Smooth muscle cell (in vitro differentiated cells): Measurements from ENCODE around the gene ADGRG4. TPM values are rescaled to one million over a fixed set of nuclear protein-coding genes. Genes with fewer than 3 reads are reported as not detected.

Source experiments
- DNase-seq: peaks from one replicate; lab custom pipeline; 2025; ENCODE audit not compliant: unreplicated experiment; lab: John Stamatoyannopoulos, UW
- H2AFZ ChIP-seq: fragments of 200-600 bp; sonication (generic); 2 replicates; pipeline ENCODE4 v1.6.0; 2016; ENCODE audit warnings: antibody characterized with exemption, low read depth, mild to moderate bottlenecking
- H3F3A ChIP-seq: fragments of 200-600 bp; sonication (generic); 2 replicates; pipeline ENCODE4 v1.6.0; 2017; ENCODE audit warnings: antibody characterized with exemption, low read depth
- H3K27ac ChIP-seq: fragments of 200-600 bp; sonication (generic); 2 replicates; pipeline ENCODE4 v1.5.1; 2016; ENCODE audit warnings: low read depth, mild to moderate bottlenecking
- H3K27me3 ChIP-seq: fragments of 200-600 bp; sonication (generic); 2 replicates; pipeline ENCODE4 v1.6.1; 2016; ENCODE audit warnings: low read depth, mild to moderate bottlenecking
- H3K36me3 ChIP-seq: fragments of 200-600 bp; sonication (generic); 2 replicates; pipeline ENCODE4 v1.5.1; 2016; ENCODE audit warnings: low read depth
- H3K4me1 ChIP-seq: fragments of 200-600 bp; sonication (generic); 2 replicates; pipeline ENCODE4 v1.5.1; 2016; ENCODE audit warnings: low read depth
- H3K4me2 ChIP-seq: fragments of 200-600 bp; sonication (generic); 2 replicates; pipeline ENCODE4 v1.6.0; 2016; ENCODE audit warnings: mild to moderate bottlenecking
- H3K4me3 ChIP-seq: fragments of 200-600 bp; sonication (generic); 2 replicates; pipeline ENCODE4 v1.5.1; 2016; ENCODE audit warnings: mild to moderate bottlenecking
- H3K79me2 ChIP-seq: fragments of 200-600 bp; sonication (generic); 2 replicates; pipeline ENCODE4 v1.6.0; 2016; ENCODE audit warnings: low read depth, mild to moderate bottlenecking
- H3K9ac ChIP-seq: fragments of 200-600 bp; sonication (generic); 2 replicates; pipeline ENCODE4 v1.6.0; 2016; ENCODE audit warnings: low read depth
- H3K9me3 ChIP-seq: fragments of 200-600 bp; sonication (generic); replicated peaks from 2 replicates; pipeline ENCODE4 v1.5.1; 2016; ENCODE audit warnings: low read depth
- H4K20me1 ChIP-seq: fragments of 200-600 bp; sonication (generic); 2 replicates; pipeline ENCODE4 v1.6.0; 2016; ENCODE audit warnings: low read depth
- WGBS: methylation state at CpG from one replicate; pipeline ENCODE4 v1.1.7; 2016; ENCODE audit warnings: low lambda C conversion rate; 5-methylcytosine and 5-hydroxymethylcytosine counted together
- polyA plus RNA-seq: library from polyadenylated mRNA; unstranded; fragments of >200 nt; fragmentation: Nextera tagmentation; extraction: Ambion mirVana; gene quantifications from 2 replicates; pipeline ENCODE4 v1.2.1, GENCODE V29; 2016
- total RNA-seq: library from RNA; depleted of rRNA; stranded (reverse); fragments of >200 nt; gene quantifications from 2 replicates; pipeline ENCODE4 v1.2.3, GENCODE V29; 2014
- TF ChIP-seq, protein P1 (sequence below): fragments of 200-600 bp; sonication (generic); IDR thresholded peaks from 2 replicates; pipeline ENCODE4 v1.5.1; 2017; ENCODE audit warnings: borderline replicate concordance, mild to moderate bottlenecking, antibody characterized with exemption; ENCODE audit not compliant: insufficient read depth, poor library complexity, severe bottlenecking

Gene ADGRG4
- total and polyA plus RNA-seq, 2 experiments from 2014 or later, result not detected

DNA sequence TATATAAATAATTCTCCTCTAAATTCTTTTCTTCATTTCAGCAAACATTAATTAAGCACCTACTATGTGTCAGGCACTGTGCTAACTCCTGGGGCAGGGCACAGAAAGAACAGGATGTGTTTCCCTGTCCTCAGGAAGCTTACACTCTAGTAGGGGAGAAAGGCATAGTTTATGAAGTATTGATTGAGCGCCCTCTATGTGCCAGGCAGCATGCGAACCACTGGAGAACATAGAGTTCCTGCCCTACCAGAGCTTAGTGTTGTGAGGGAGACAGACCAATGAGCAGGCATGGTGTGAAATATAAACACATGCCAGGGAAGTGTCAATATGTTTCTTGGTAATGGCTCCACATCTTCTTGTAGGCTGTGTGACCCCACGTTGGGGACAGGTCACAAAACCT, 3.7 kb downstream of the ADGRG4 start:
- Histone ChIP-seq H3F3A (no peaks in the 10 kb centered on the region), H3K9me3 (no peaks in the 10 kb centered on the region), H3K79me2 (no peaks in the 10 kb centered on the region), H3K27ac (no peak overlapping the region), H3K4me3 (no peak overlapping the region), H2AFZ (no peak overlapping the region), H3K4me1 (no peaks in the 10 kb centered on the region), H3K36me3 (no peaks in the 10 kb centered on the region), H4K20me1 (no peaks in the 10 kb centered on the region), H3K9ac (no peak overlapping the region), H3K4me2 (no peak overlapping the region), H3K27me3 (peaks cover 11% of the 10 kb centered on the region)
- TF ChIP-seq, protein P1, sequence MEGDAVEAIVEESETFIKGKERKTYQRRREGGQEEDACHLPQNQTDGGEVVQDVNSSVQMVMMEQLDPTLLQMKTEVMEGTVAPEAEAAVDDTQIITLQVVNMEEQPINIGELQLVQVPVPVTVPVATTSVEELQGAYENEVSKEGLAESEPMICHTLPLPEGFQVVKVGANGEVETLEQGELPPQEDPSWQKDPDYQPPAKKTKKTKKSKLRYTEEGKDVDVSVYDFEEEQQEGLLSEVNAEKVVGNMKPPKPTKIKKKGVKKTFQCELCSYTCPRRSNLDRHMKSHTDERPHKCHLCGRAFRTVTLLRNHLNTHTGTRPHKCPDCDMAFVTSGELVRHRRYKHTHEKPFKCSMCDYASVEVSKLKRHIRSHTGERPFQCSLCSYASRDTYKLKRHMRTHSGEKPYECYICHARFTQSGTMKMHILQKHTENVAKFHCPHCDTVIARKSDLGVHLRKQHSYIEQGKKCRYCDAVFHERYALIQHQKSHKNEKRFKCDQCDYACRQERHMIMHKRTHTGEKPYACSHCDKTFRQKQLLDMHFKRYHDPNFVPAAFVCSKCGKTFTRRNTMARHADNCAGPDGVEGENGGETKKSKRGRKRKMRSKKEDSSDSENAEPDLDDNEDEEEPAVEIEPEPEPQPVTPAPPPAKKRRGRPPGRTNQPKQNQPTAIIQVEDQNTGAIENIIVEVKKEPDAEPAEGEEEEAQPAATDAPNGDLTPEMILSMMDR, result no peak
- DNase-seq, result no peak
- WGBS, result 55% methylated on average over 3 of the region's 3 CpGs

DNA sequence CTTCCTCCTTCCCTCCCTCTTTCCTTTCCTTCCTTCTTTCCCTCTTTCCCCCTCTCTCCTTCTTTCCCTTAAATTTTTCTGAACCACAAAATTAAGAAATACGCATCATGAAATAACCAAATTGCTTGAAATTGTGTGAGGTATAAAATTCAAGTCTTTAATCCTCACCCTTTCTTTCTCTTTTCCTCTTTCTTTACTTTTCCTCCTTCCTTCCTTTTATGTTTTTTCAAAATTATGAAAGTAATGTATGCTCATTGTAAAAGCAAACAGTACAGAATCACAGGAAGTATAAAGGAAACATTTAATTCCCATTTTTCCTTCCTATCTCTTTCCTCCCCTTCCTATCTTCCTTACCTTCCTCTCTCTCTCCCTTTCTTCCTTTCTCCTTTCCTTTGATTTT, 5.4 kb downstream of the ADGRG4 start:
- peaks cover 11% of the 10 kb centered on the region for H3K27me3 ChIP-seq
- H2AFZ ChIP-seq, result no peak overlapping the region
- no peaks in the 10 kb centered on the region for H3F3A ChIP-seq
- no peak overlapping the region for H3K4me3 ChIP-seq
- no peak overlapping the region for H3K4me2 ChIP-seq
- WGBS, result 85% methylated on average over 1 of the region's 1 CpG
- no peaks in the 10 kb centered on the region for H3K9me3 ChIP-seq
- DNase-seq, result no peak
- no peaks in the 10 kb centered on the region for H3K36me3 ChIP-seq
- H3K27ac ChIP-seq, result no peak overlapping the region
- TF ChIP-seq, protein P1, result no peak
- H3K79me2 ChIP-seq, result no peaks in the 10 kb centered on the region
- no peaks in the 10 kb centered on the region for H3K4me1 ChIP-seq
- no peak overlapping the region for H3K9ac ChIP-seq
- H4K20me1 ChIP-seq, result no peaks in the 10 kb centered on the region

GRCh38 chrX:136307471-136307870, 6.7 kb downstream of the ADGRG4 start:
- H3K27ac ChIP-seq, result no peak overlapping the region
- H3F3A ChIP-seq, result no peaks in the 10 kb centered on the region
- no peaks in the 10 kb centered on the region for H3K79me2 ChIP-seq
- TF ChIP-seq, protein P1, result no peak
- no peak overlapping the region for H3K9ac ChIP-seq
- H3K9me3 ChIP-seq, result no peaks in the 10 kb centered on the region
- no peak for DNase-seq
- no peaks in the 10 kb centered on the region for H3K4me1 ChIP-seq
- H3K27me3 ChIP-seq, result peaks cover 11% of the 10 kb centered on the region
- 42% methylated on average over 1 of the region's 1 CpG for WGBS
- no peaks in the 10 kb centered on the region for H3K36me3 ChIP-seq
- H3K4me3 ChIP-seq, result no peak overlapping the region
- no peak overlapping the region for H3K4me2 ChIP-seq
- no peak overlapping the region for H2AFZ ChIP-seq
- H4K20me1 ChIP-seq, result no peaks in the 10 kb centered on the region

GRCh38 chrX:136310411-136310810, 9.6 kb downstream of the ADGRG4 start:
- Histone ChIP-seq H3K9me3 (no peaks in the 10 kb centered on the region), H3K4me3 (no peak overlapping the region), H3K36me3 (no peaks in the 10 kb centered on the region), H4K20me1 (no peaks in the 10 kb centered on the region), H3K4me2 (no peak overlapping the region), H3K79me2 (no peaks in the 10 kb centered on the region), H3K27ac (no peak overlapping the region), H3K4me1 (no peaks in the 10 kb centered on the region), H3F3A (no peaks in the 10 kb centered on the region), H3K27me3 (peaks cover 10% of the 10 kb centered on the region), H2AFZ (no peak overlapping the region), H3K9ac (no peak overlapping the region)
- WGBS, result 49% methylated on average over 2 of the region's 2 CpGs
- DNase-seq, result no peak
- TF ChIP-seq, protein P1, result no peak
